Ovary (tissue), 9 donors: ENCODE data around the gene SOX12. TPM values are rescaled to one million over a fixed set of nuclear protein-coding genes. Genes with fewer than 3 reads are reported as not detected.
A peak's percentile ranks its signal among the peaks of the same experiment; 100 is the strongest.
"Not testable (repeated sequence)": the region's sequence is repeated elsewhere in the genome, so short reads cannot be mapped to it uniquely, and the experiment has no call there.

Source experiments
- DNase-seq, 5 donors: peaks; one replicate each; pipeline ENCODE4 v3.0.0-alpha.2; 2019 to 2020
- H3K27ac ChIP-seq, 2 donors: fragments of 200-600 bp; one replicate each; pipeline versions ENCODE4 v1.5.1 to v1.8.0; 2019 to 2022
- H3K27me3 ChIP-seq: fragments of 200-600 bp; one replicate; pipeline ENCODE4 v1.8.0; 2022
- H3K36me3 ChIP-seq: fragments of 200-600 bp; sonication (generic); one replicate; pipeline ENCODE4 v1.5.1; 2019
- H3K4me1 ChIP-seq: one replicate; pipeline ENCODE4 v1.8.1; 2013; ENCODE audit warnings: mild to moderate bottlenecking, moderate library complexity; ENCODE audit not compliant: insufficient read depth
- H3K4me3 ChIP-seq: fragments of 200-600 bp; sonication (generic); one replicate; pipeline ENCODE4 v1.5.1; 2017
- H3K9me3 ChIP-seq, 2 donors: fragments of 200-600 bp in 1 of 2; sonication (generic) in 1 of 2; one replicate each; pipeline versions ENCODE4 v1.5.1 to v1.8.1; 2013 to 2019; ENCODE audit warnings: mild to moderate bottlenecking in 1 of 2, moderate library complexity in 1 of 2
- CTCF ChIP-seq, 3 donors: fragments of 450-650 bp in 2 of 3; fragments of 200-600 bp in 1 of 3; IDR thresholded peaks; one replicate each; pipeline versions ENCODE4 v1.5.1 to v1.8.0; 2016 to 2022; ENCODE audit warnings: antibody characterized with exemption in 3 of 3, mild to moderate bottlenecking in 1 of 3
- EP300 ChIP-seq: sonication (generic); formaldehyde crosslinking; IDR thresholded peaks from one replicate; pipeline ENCODE4 v1.6.1; 2017; ENCODE audit warnings: antibody characterized with exemption
- POLR2A ChIP-seq: fragments of 450-650 bp; IDR thresholded peaks from one replicate; pipeline ENCODE4 v1.6.1; 2017; ENCODE audit warnings: antibody characterized with exemption, mild to moderate bottlenecking, moderate library complexity
- WGBS, 3 donors: extraction: QIAGEN DNeasy Blood & Tissue Kit in 1 of 3; methylation state at CpG; one replicate each; pipeline versions ENCODE4 v1.1.5 to v1.1.7; 2013 to 2017; 5-methylcytosine and 5-hydroxymethylcytosine counted together
- intact Hi-C, 4 donors: fragments of 100-400 bp; cut with DNase I; formaldehyde crosslinking; loops; one replicate each; pipeline versions ENCODE4 v1.11.0 to v1.15.1; 2022 to 2023
- polyA plus RNA-seq, 2 donors: library from polyadenylated mRNA; stranded (reverse); fragments of 200-250 nt in 1 of 2; fragments of 350-450 nt in 1 of 2; fragmentation: Illumina TruSeq in 1 of 2; extraction: RNeasy Lipid Tissue Mini Kit (QIAGEN cat#74804) in 1 of 2; gene quantifications; one replicate each; pipeline ENCODE4 v1.2.3, GENCODE V29; 2013 to 2014
- total RNA-seq, 7 donors: library from RNA; depleted of rRNA in 2 of 7; stranded (reverse); fragments of >200 nt in 2 of 7; fragmentation: NEBNext Ultra II Directional in 3 of 7; extraction: Animal tissue kit (Norgen Biotek cat#: 25700) in 3 of 7; gene quantifications; one replicate each; pipeline versions ENCODE4 v1.1.0 to v1.2.4, GENCODE V29; 2016 to 2023
- donor health status: DM: no; HTN: no; CAD: no; lungs with moderate emphysema.
- donor health status: DM: no; HTN: no; CAD: no.
- donor health status: Bipolar disorder and iron deficiency.
- donor health status: DM: yes; HTN: yes; CAD: no.
- donor health status: DM: no; HTN: no; CAD: no.
- donor health status: DM: yes; HTN: yes; CAD: no.

The SOX12 gene
- total and polyA plus RNA-seq, 9 donors = 4.1 to 34.1 (median 21.3) TPM

- Histone ChIP-seq H3K27ac (no peak overlapping the region), H3K4me1 (no peaks in the 10 kb centered on the region), H3K36me3 (no peaks in the 10 kb centered on the region), H3K9me3 (no peaks in the 10 kb centered on the region), H3K27me3 (no peaks in the 10 kb centered on the region), H3K4me3 (no peak overlapping the region)
- no peak for DNase-seq
- intact Hi-C loops = no loop called here
- 72 to 80% (median 77%) methylated on average over 7 of the region's 7 CpGs for WGBS, 3 donors
- no peak for TF ChIP-seq EP300
Observed at GRCh38 chr20:370151-370600, 44.8 kb downstream of the SOX12 start.

DNA sequence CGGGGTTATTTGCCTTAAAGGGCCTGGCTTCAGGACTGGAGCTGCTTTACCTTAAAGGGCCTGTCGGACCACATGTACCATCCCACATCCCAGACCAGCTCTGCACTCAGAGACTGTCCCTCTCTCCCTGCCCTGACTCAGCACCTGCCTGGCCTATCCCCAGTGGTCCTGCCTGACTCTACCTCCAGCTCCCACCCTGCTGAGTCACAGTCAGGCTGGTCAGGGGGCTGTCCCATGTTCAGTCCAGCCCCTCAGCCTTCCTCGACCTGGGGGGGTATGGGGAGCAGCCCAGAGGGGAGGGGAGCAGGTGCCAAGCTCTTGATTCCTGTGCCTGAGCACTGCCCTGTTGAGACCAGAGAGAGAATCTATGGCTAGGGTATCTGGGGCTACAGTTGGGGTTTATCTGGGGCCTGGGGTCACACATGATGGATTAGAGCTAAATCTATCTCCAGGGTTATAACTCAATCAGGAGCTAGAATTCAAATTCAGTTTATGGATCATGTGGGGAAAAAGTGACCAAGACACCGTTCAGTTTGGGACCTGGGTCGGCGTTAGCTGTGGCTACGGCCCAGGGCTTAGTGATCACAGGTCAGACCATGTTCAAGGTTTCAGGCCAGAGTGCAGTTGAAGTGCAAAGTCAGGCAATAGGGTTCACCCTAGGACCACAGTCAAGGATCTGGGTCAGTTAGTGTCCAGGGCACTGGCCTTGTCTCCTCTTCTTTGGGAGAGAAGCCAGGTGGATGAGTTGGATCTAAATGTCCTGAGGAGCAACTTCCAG, 45.8 kb downstream of the SOX12 start:
- no peak for TF ChIP-seq EP300
- TF ChIP-seq POLR2A = no peak
- no peak for TF ChIP-seq CTCF (IDR thresholded peaks at IDR 0.05)
- no peak for DNase-seq
- whole genome bisulfite sequencing, 3 donors = 77 to 79% (median 78%) methylated on average over 6 to 7 of the region's 7 CpGs
- Histone ChIP-seq H3K9me3 (no peaks in the 10 kb centered on the region), H3K27ac (no peak overlapping the region), H3K36me3 (no peaks in the 10 kb centered on the region), H3K4me1 (no peaks in the 10 kb centered on the region), H3K27me3 (no peaks in the 10 kb centered on the region), H3K4me3 (no peak overlapping the region)
- intact Hi-C loops = no loop called here

DNA sequence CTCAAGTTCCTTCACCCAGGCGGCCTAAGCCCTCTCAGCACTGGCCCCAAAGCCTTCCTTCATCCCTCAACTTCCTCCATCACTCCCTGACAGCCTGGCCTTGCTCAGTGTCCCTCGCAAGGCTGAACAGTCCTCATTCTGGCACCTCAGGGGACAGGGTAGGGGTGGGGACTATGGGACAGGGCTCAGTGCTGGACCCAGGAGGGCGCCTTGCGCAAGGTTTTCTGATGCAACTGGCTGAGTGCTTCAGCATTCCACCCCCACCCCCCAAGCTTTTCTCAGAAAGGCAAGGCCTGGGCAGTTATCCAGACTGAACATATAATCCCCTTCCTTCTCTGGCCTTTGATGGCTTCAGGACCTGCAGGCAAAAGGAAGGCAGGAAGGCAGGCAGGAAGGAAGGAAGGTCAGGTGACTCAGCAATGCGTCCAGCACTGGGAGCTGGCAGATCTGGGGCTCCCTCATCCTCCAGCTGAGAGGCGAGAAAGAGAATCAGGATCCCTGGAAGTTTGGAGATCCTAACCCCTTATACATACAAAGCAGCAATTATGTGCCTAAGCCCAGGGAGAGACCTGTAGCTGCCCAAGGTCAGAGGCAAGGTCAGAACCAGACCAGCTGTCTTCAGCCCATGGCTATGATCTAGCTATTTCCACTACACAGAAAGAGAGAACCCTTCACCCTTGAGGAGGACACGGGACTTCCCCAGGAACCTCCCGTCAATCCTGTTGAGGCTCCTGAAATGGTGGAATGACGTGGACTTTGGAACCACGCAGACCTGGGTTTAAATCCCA, 46.6 kb downstream of the SOX12 start:
- TF ChIP-seq POLR2A (no peak), EP300 (no peak)
- H3K9me3 ChIP-seq = no peaks in the 10 kb centered on the region
- intact Hi-C loops = no loop called here
- H3K4me3 ChIP-seq = no peak overlapping the region
- WGBS, 3 donors = 80 to 84% (median 80%) methylated on average over 10 of the region's 10 CpGs
- H3K4me1 ChIP-seq = no peaks in the 10 kb centered on the region
- no peak overlapping the region for H3K27ac ChIP-seq
- no peaks in the 10 kb centered on the region for H3K27me3 ChIP-seq
- DNase-seq = peak in 1 of 5 donors; percentile 42
- no peaks in the 10 kb centered on the region for H3K36me3 ChIP-seq

DNA sequence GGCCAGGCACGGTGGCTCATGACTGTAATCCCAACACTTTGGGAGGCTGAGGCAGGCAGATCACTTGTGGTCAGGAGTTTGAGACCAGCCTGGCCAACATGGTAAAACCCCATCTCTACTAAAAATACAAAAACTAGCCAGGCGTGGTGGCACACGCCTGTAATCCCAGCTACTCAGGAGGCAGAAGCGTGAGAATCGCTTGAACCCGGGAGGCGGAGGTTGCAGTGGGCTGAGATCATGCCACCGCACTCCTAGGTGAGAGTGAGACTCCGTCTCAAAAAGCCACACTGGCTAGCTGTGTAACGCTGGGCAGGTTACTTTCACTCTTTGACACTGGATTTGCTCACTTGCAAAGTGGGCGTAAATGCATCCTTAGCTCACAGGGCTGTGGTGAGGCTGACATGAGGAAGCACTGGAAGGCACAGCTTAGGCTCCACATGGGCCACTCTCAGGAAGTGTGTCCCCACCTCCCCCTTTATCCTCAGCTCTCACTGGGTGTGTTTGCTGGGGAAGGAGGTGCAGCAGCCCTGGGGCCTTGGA, 47.3 kb downstream of the SOX12 start:
- intact Hi-C loops = not testable (repeated sequence)

DNA sequence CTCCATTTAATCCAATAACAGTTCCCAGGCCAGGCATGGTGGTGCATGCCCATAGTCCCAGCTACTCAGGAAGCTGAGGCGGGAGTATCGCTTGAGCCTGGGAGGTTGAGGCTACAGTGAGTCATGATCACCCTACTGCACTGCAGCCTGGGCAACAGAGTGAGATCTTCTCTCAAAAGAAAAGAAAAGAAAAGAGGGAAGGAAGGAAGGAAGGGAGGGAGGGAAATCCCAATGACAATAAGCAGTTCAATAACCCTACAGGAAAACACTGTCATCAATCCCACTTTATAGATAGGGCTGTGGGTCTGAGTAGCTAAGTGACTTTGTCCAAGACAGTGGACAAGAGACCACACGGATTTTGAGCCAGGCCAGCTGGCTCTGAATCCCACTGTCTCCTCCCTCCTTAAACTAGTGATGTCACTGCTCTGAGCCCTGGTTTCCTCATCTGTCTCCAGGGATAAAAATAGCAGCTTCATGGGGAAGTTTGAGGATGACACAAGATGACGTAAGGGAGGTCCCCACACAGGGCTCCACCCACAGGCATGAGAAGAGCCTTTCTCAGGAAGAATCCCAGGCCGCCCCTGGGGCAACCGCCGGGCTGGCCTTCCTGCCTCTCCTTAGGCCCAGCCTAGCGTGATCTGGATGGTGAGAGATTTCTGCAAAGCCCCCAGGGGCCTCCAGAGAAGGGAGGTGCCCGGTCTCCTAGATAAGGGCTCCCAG, 48.0 kb downstream of the SOX12 start:
- no peak overlapping the region for H3K4me3 ChIP-seq
- intact Hi-C loops = no loop called here
- no peaks in the 10 kb centered on the region for H3K36me3 ChIP-seq
- no peak for TF ChIP-seq POLR2A
- TF ChIP-seq EP300 = no peak
- TF ChIP-seq CTCF (IDR thresholded peaks at IDR 0.05) = no peak
- WGBS, 3 donors = 71 to 74% (median 72%) methylated on average over 9 of the region's 9 CpGs
- no peaks in the 10 kb centered on the region for H3K9me3 ChIP-seq
- H3K27me3 ChIP-seq = no peaks in the 10 kb centered on the region
- H3K4me1 ChIP-seq = no peaks in the 10 kb centered on the region
- DNase-seq = no peak
- no peak overlapping the region for H3K27ac ChIP-seq

More for the DNA sequence above, 47.3 kb downstream of the SOX12 start:
- not testable (repeated sequence) for H3K27me3 ChIP-seq, H3K9me3 ChIP-seq, H3K27ac ChIP-seq, H3K4me1 ChIP-seq, DNase-seq, H3K36me3 ChIP-seq, H3K4me3 ChIP-seq
- WGBS, 3 donors = 93% methylated on average over 11 of the region's 11 CpGs
